Loucy (cell line): ENCODE data around the gene RNF224.

Experiments used
- H2AFZ ChIP-seq: fragments of 200-600 bp; sonication (generic); 2 replicates; pipeline ENCODE4 v1.6.0; 2016; ENCODE audit warnings: antibody characterized with exemption, mild to moderate bottlenecking, low read length, moderate library complexity
- H3F3A ChIP-seq: fragments of 200-600 bp; 2 replicates; pipeline ENCODE4 v1.6.0; 2016; ENCODE audit warnings: antibody characterized with exemption, low read depth, mild to moderate bottlenecking
- H3K27me3 ChIP-seq: fragments of 200-600 bp; sonication (generic); 2 replicates; pipeline ENCODE4 v1.6.1; 2014; ENCODE audit warnings: low read length, mild to moderate bottlenecking; ENCODE audit not compliant: insufficient read depth, poor library complexity, severe bottlenecking
- H3K36me3 ChIP-seq: fragments of 200-600 bp; sonication (generic); 2 replicates; pipeline ENCODE4 v1.6.1; 2016; ENCODE audit warnings: low read length; ENCODE audit not compliant: insufficient read depth
- H3K4me1 ChIP-seq: fragments of 200-600 bp; sonication (generic); 2 replicates; pipeline ENCODE4 v1.5.1; 2014; ENCODE audit warnings: low read length, mild to moderate bottlenecking; ENCODE audit not compliant: insufficient read depth, poor library complexity, severe bottlenecking
- H3K4me2 ChIP-seq: fragments of 200-600 bp; sonication (generic); 2 replicates; pipeline ENCODE4 v1.6.0; 2014; ENCODE audit warnings: antibody characterized with exemption, low read length, low read depth, mild to moderate bottlenecking; ENCODE audit not compliant: poor library complexity, severe bottlenecking
- H3K4me3 ChIP-seq: fragments of 200-600 bp; sonication (generic); 2 replicates; pipeline ENCODE4 v1.5.1; 2014; ENCODE audit warnings: low read length, mild to moderate bottlenecking, mixed read lengths; ENCODE audit not compliant: poor library complexity, severe bottlenecking
- H3K79me2 ChIP-seq: fragments of 200-600 bp; sonication (generic); 2 replicates; pipeline ENCODE4 v1.6.1; 2014; ENCODE audit warnings: low read length; ENCODE audit not compliant: insufficient read depth
- H3K9ac ChIP-seq: fragments of 200-600 bp; sonication (generic); 2 replicates; pipeline ENCODE4 v1.6.0; 2014; ENCODE audit warnings: mild to moderate bottlenecking, low read depth, low read length, moderate library complexity; ENCODE audit not compliant: poor library complexity, severe bottlenecking
- H3K9me2 ChIP-seq: fragments of 200-600 bp; sonication (generic); replicated peaks from 2 replicates; pipeline ENCODE4 v1.6.1; 2016; ENCODE audit warnings: low read depth, low read length, mixed read lengths
- H3K9me3 ChIP-seq: fragments of 200-600 bp; sonication (generic); 2 replicates; pipeline ENCODE4 v1.6.1; 2014; ENCODE audit warnings: mild to moderate bottlenecking, antibody characterized with exemption, low read length, low read depth; ENCODE audit not compliant: insufficient read depth
- H4K20me1 ChIP-seq: fragments of 200-600 bp; sonication (generic); 2 replicates; pipeline ENCODE4 v1.6.0; 2014; ENCODE audit warnings: antibody characterized with exemption, low read length, mild to moderate bottlenecking; ENCODE audit not compliant: insufficient read depth, poor library complexity, severe bottlenecking
- CTCF ChIP-seq: fragments of 200-600 bp; sonication (generic); conservative IDR thresholded peaks from 2 replicates; pipeline ENCODE4 v1.5.1; 2014; ENCODE audit warnings: mild to moderate bottlenecking, antibody characterized with exemption, low read length
- EZH2phosphoT487 ChIP-seq: fragments of 200-600 bp; IDR thresholded peaks from 2 replicates; pipeline ENCODE4 v1.6.1; 2018; ENCODE audit warnings: antibody characterized with exemption, mild to moderate bottlenecking, moderate library complexity, borderline replicate concordance

The RNF224 gene

GRCh38 chr9:137217276-137218211, 9.8 kb upstream of the RNF224 start:
- no peak overlapping the region for H2AFZ ChIP-seq
- no peaks in the 10 kb centered on the region for H3K9me2 ChIP-seq
- peaks cover 1% of the 10 kb centered on the region for H3K4me1 ChIP-seq
- H3K4me3 ChIP-seq, result no peak overlapping the region
- no peaks in the 10 kb centered on the region for H4K20me1 ChIP-seq
- H3K27me3 ChIP-seq, result no peaks in the 10 kb centered on the region
- H3F3A ChIP-seq, result no peaks in the 10 kb centered on the region
- no peak overlapping the region for H3K4me2 ChIP-seq
- H3K9me3 ChIP-seq, result no peaks in the 10 kb centered on the region
- no peaks in the 10 kb centered on the region for H3K36me3 ChIP-seq
- no peak overlapping the region for H3K9ac ChIP-seq
- no peak for TF ChIP-seq EZH2phosphoT487
- TF ChIP-seq CTCF, result no peak
- no peaks in the 10 kb centered on the region for H3K79me2 ChIP-seq

GRCh38 chr9:137218212-137218753, 9.0 kb upstream of the RNF224 start:
- TF ChIP-seq CTCF, result no peak
- no peak for TF ChIP-seq EZH2phosphoT487
- no peak overlapping the region for H3K9ac ChIP-seq
- H3K36me3 ChIP-seq, result no peaks in the 10 kb centered on the region
- H3K79me2 ChIP-seq, result no peaks in the 10 kb centered on the region
- no peak overlapping the region for H3K4me2 ChIP-seq
- no peak overlapping the region for H2AFZ ChIP-seq
- no peak overlapping the region for H3K4me3 ChIP-seq
- no peaks in the 10 kb centered on the region for H3F3A ChIP-seq
- no peaks in the 10 kb centered on the region for H3K9me3 ChIP-seq
- H3K27me3 ChIP-seq, result no peaks in the 10 kb centered on the region
- no peaks in the 10 kb centered on the region for H4K20me1 ChIP-seq
- peaks cover 7% of the 10 kb centered on the region for H3K4me1 ChIP-seq
- H3K9me2 ChIP-seq, result no peaks in the 10 kb centered on the region

GRCh38 chr9:137218754-137219271, 8.5 kb upstream of the RNF224 start:
- no peaks in the 10 kb centered on the region for H3K9me3 ChIP-seq
- H3K4me3 ChIP-seq, result no peak overlapping the region
- H3K9me2 ChIP-seq, result no peaks in the 10 kb centered on the region
- no peak for TF ChIP-seq EZH2phosphoT487
- TF ChIP-seq CTCF, result no peak
- no peaks in the 10 kb centered on the region for H3K27me3 ChIP-seq
- no peaks in the 10 kb centered on the region for H3K79me2 ChIP-seq
- H2AFZ ChIP-seq, result no peak overlapping the region
- no peaks in the 10 kb centered on the region for H4K20me1 ChIP-seq
- H3K9ac ChIP-seq, result no peak overlapping the region
- no peak overlapping the region for H3K4me2 ChIP-seq
- H3F3A ChIP-seq, result no peaks in the 10 kb centered on the region
- no peaks in the 10 kb centered on the region for H3K36me3 ChIP-seq
- H3K4me1 ChIP-seq, result peaks cover 8% of the 10 kb centered on the region
